Ovary (tissue), 9 donors: ENCODE data around the gene MAPRE3. TPM values are rescaled to one million over a fixed set of nuclear protein-coding genes. Genes with fewer than 3 reads are reported as not detected.

Experiments
- DNase-seq, 5 donors: peaks; one replicate each; pipeline ENCODE4 v3.0.0-alpha.2; 2019 to 2020
- H3K27ac ChIP-seq, 2 donors: fragments of 200-600 bp; one replicate each; pipeline versions ENCODE4 v1.5.1 to v1.8.0; 2019 to 2022
- H3K27me3 ChIP-seq: fragments of 200-600 bp; one replicate; pipeline ENCODE4 v1.8.0; 2022
- H3K36me3 ChIP-seq: fragments of 200-600 bp; sonication (generic); one replicate; pipeline ENCODE4 v1.5.1; 2019
- H3K4me1 ChIP-seq: one replicate; pipeline ENCODE4 v1.8.1; 2013; ENCODE audit warnings: mild to moderate bottlenecking, moderate library complexity; ENCODE audit not compliant: insufficient read depth
- H3K4me3 ChIP-seq: fragments of 200-600 bp; sonication (generic); one replicate; pipeline ENCODE4 v1.5.1; 2017
- H3K9me3 ChIP-seq, 2 donors: fragments of 200-600 bp in 1 of 2; sonication (generic) in 1 of 2; one replicate each; pipeline versions ENCODE4 v1.5.1 to v1.8.1; 2013 to 2019; ENCODE audit warnings: mild to moderate bottlenecking in 1 of 2, moderate library complexity in 1 of 2
- CTCF ChIP-seq, 3 donors: fragments of 450-650 bp in 2 of 3; fragments of 200-600 bp in 1 of 3; IDR thresholded peaks; one replicate each; pipeline versions ENCODE4 v1.5.1 to v1.8.0; 2016 to 2022; ENCODE audit warnings: antibody characterized with exemption in 3 of 3, mild to moderate bottlenecking in 1 of 3
- EP300 ChIP-seq: sonication (generic); formaldehyde crosslinking; IDR thresholded peaks from one replicate; pipeline ENCODE4 v1.6.1; 2017; ENCODE audit warnings: antibody characterized with exemption
- POLR2A ChIP-seq: fragments of 450-650 bp; IDR thresholded peaks from one replicate; pipeline ENCODE4 v1.6.1; 2017; ENCODE audit warnings: antibody characterized with exemption, mild to moderate bottlenecking, moderate library complexity
- WGBS, 3 donors: extraction: QIAGEN DNeasy Blood & Tissue Kit in 1 of 3; methylation state at CpG; one replicate each; pipeline versions ENCODE4 v1.1.5 to v1.1.7; 2013 to 2017; 5-methylcytosine and 5-hydroxymethylcytosine counted together
- intact Hi-C, 4 donors: fragments of 100-400 bp; cut with DNase I; formaldehyde crosslinking; loops; one replicate each; pipeline versions ENCODE4 v1.11.0 to v1.15.1; 2022 to 2023
- polyA plus RNA-seq, 2 donors: library from polyadenylated mRNA; stranded (reverse); fragments of 200-250 nt in 1 of 2; fragments of 350-450 nt in 1 of 2; fragmentation: Illumina TruSeq in 1 of 2; extraction: RNeasy Lipid Tissue Mini Kit (QIAGEN cat#74804) in 1 of 2; gene quantifications; one replicate each; pipeline ENCODE4 v1.2.3, GENCODE V29; 2013 to 2014
- total RNA-seq, 7 donors: library from RNA; depleted of rRNA in 2 of 7; stranded (reverse); fragments of >200 nt in 2 of 7; fragmentation: NEBNext Ultra II Directional in 3 of 7; extraction: Animal tissue kit (Norgen Biotek cat#: 25700) in 3 of 7; gene quantifications; one replicate each; pipeline versions ENCODE4 v1.1.0 to v1.2.4, GENCODE V29; 2016 to 2023
- donor health status: DM: no; HTN: no; CAD: no; lungs with moderate emphysema.
- donor health status: DM: no; HTN: no; CAD: no.
- donor health status: Bipolar disorder and iron deficiency.
- donor health status: DM: yes; HTN: yes; CAD: no.
- donor health status: DM: no; HTN: no; CAD: no.
- donor health status: DM: yes; HTN: yes; CAD: no.

The MAPRE3 gene
- total and polyA plus RNA-seq, 9 donors = 23.8 to 51.8 (median 34.3) TPM

GRCh38 chr2:27018142-27018541 lies 47.7 kb downstream of the MAPRE3 start:
- intact Hi-C loops = loop anchor here in 2 of 4 donors (5.0 to 10.0 kb wide), 2 partner anchors 56 to 173 kb away; partner anchors contain the start of gene DPYSL5 (in 2 of the 2)
- Histone ChIP-seq H3K36me3 (no peaks in the 10 kb centered on the region), H3K9me3 (no peaks in the 10 kb centered on the region), H3K4me3 (no peak overlapping the region), H3K27ac (no peak overlapping the region), H3K4me1 (peaks cover 20% of the 10 kb centered on the region), H3K27me3 (no peaks in the 10 kb centered on the region)
- DNase-seq = no peak
- no peak for TF ChIP-seq CTCF (IDR thresholded peaks at IDR 0.05)
- TF ChIP-seq POLR2A = no peak
- no peak for TF ChIP-seq EP300
- WGBS, 3 donors = 69 to 88% (median 88%) methylated on average over 3 of the region's 3 CpGs

- Histone ChIP-seq H3K9me3 (no peaks in the 10 kb centered on the region), H3K27me3 (no peaks in the 10 kb centered on the region), H3K36me3 (no peaks in the 10 kb centered on the region), H3K4me3 (no peak overlapping the region), H3K27ac (peak overlapping the region in 1 of 2 donors; percentile 74), H3K4me1 (peaks cover 18% of the 10 kb centered on the region)
- WGBS, 3 donors = 59 to 77% (median 70%) methylated on average over 9 of the region's 9 CpGs
- intact Hi-C loops = loop anchor here in 2 of 4 donors (5.0 to 10.0 kb wide), 2 partner anchors 57 to 175 kb away; partner anchors contain the start of gene DPYSL5 (in 2 of the 2)
- no peak for DNase-seq
- no peak for TF ChIP-seq CTCF (IDR thresholded peaks at IDR 0.05)
- TF ChIP-seq POLR2A = no peak
- TF ChIP-seq EP300 = no peak
These were observed 49.0 kb downstream of the MAPRE3 start for GRCh38 chr2:27019459-27019858.

- intact Hi-C loops = loop anchor here in 2 of 4 donors (5.0 to 10.0 kb wide), 2 partner anchors 58 to 175 kb away; partner anchors contain the start of gene DPYSL5 (in 2 of the 2)
- no peak for TF ChIP-seq CTCF (IDR thresholded peaks at IDR 0.05)
- TF ChIP-seq EP300 = no peak
- no peak for TF ChIP-seq POLR2A
- peak; percentile 68 to 90 (median 81) for DNase-seq
- Histone ChIP-seq H3K27ac (peak overlapping the region in 1 of 2 donors; percentile 74), H3K4me3 (no peak overlapping the region), H3K27me3 (no peaks in the 10 kb centered on the region), H3K9me3 (no peaks in the 10 kb centered on the region), H3K4me1 (peaks cover 15% of the 10 kb centered on the region), H3K36me3 (no peaks in the 10 kb centered on the region)
- WGBS, 3 donors = 35 to 37% (median 36%) methylated on average over 9 of the region's 9 CpGs
These were observed 49.8 kb downstream of the MAPRE3 start for GRCh38 chr2:27019931-27020855.

GRCh38 chr2:27021253-27022049 lies 51.0 kb downstream of the MAPRE3 start:
- WGBS, 3 donors = 75 to 80% (median 78%) methylated on average over 11 of the region's 11 CpGs
- Histone ChIP-seq H3K4me1 (peaks cover 12% of the 10 kb centered on the region), H3K9me3 (no peaks in the 10 kb centered on the region), H3K36me3 (no peaks in the 10 kb centered on the region), H3K27ac (peak overlapping the region; percentile 56 to 74), H3K27me3 (no peaks in the 10 kb centered on the region), H3K4me3 (no peak overlapping the region)
- TF ChIP-seq CTCF (IDR thresholded peaks at IDR 0.05) (no peak), EP300 (no peak), POLR2A (no peak)
- DNase-seq = no peak
- intact Hi-C loops = no loop called here
